HT1080 (cell line): Measurements from ENCODE around the gene ENTREP1. TPM values are rescaled to one million over a fixed set of nuclear protein-coding genes. Genes with fewer than 3 reads are reported as not detected.
A peak's percentile ranks its signal among the peaks of the same experiment; 100 is the strongest.

Experiments
- DNase-seq: peaks from one replicate; pipeline ENCODE4 v3.0.0-alpha.2; 2015; ENCODE audit warnings: low read depth
- total RNA-seq: library from RNA; depleted of rRNA; stranded (reverse); fragments of >200 nt; shearing (Covaris generic); gene quantifications from 2 replicates; pipeline ENCODE4 v1.2.3, GENCODE V29; 2014

ENTREP1 gene
- total RNA-seq, 1 experiment from 2014 or later: 0.51 TPM

DNA sequence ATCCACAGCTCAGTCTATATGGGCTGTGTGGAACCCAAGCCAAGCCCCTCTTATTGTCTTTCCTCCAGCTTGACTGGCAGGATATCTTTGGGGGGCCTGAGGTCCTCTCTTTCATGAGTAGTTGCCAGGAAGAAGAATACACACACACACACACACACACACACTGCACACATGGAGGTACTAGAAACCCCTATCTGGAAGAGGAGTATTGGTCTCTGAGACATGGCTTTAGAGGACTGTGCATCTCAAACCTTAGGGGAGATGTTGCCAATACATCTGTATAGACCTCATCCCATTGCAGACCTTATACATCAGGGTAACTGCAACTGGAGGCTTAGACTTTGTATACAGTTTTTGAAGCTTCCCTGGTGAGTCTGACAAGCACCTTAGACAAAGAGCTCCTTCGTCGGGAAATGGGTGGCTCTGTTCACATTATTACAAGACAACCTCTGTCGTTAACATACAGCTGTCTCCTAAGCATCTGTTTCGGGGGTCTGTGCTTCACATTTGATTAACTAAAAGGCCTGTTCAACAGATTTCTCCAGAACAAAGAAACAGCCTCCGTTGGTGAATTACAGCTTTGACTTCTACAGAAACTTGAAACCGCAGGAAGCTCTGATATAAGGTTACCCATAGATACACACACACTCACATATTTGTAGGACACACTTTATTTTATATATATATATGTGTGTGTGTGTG, 5.5 kb upstream of the ENTREP1 start:
- no peak for DNase-seq

- no peak for DNase-seq
Measured at GRCh38 chr9:69322256-69322655, 2.8 kb upstream of the ENTREP1 start.

DNA sequence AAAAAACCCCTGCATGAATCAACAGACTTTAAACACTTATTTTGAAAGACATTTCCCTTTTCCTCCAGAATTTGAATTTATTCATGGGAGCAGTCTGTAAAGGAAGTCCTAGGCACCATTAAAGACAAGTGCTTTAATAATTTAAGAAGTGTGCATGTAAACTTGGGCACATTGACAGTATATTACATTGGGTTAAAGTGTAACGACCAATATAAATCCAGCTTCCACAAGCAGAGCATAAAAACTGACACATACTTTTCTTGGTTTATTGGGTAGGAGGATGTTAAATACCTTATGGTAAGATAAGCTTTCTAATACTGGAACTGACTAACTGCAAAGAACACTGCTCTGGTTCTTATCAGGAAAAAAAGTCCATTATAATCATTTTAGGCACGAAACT, 1.2 kb upstream of the ENTREP1 start:
- no peak for DNase-seq

DNA sequence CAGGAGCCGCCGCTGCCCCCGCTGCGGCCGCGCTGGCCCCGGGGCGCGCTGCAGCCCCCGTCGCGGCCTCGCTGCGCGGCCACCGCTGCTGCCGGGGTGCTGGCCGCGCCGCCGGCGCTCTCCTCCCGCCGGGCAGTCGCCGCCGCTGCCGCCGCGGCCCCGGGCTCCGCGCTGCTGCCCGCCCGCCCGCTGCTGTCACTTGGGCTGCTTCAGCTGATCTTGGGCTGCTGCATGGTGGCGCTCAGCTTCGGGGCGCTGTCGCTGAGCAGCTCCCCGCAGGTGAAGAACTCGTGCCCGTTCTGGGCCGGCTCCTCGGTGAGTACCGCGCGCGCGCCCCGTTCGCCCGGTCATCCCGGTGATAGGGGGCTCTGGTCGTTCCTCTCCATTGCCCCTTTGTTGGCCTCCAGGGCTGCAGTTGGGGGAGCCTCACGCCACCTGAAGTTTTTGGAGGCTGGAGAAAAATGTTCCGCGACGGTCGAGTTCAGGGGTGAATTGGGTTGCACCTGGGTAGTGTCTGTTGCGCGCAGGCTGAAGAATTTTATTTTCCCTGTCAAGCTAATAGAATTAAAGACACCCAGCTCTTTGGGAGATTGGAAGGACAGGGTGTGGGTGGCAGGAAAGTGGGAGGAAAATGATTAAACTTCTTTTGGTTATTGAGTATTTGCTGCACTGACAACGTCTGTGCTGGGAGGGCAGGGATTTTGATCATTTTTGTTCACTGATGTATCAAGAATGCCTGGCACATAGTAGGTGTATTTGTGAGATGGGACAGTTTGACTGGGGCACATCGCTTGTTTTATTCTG, 596 bp downstream of the ENTREP1 start:
- no peak for DNase-seq

DNA sequence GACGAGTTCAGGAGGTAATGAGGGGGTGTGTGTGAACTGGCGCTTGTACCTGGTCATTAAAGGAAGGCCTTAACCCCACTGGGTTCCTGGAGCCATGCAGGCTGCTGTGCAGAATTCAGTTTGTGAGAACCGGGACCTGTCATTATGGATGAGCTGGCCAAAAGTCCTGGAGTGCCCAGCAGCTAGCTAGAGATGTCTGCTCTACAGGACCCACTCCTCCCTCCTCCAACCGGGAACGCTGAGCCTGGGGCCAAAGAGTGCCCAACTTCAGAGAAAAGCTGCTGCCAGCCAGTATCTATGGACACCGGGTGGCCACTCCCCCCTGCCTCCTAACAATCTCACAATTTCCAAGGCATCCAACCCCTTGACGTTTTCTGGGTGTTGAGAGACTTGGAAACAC, 1.2 kb downstream of the ENTREP1 start:
- no peak for DNase-seq

DNA sequence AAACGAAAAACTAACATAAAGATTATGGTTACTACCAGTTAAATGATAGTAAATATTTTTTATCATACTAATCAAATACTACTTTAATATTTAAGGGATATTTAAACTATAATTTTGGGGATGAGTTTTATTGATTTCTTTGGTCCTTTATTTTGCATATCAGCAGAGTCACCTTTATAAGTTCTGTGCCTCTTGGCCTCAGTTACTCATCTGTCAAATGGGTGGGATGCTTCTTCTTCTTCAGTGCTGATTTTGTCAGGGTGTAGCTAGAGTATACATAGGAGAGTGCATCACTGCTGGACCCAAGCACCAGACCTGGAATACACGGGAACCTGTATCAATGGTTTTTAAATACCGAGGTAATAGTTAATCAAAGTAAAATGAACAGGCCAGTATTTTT, 5.6 kb downstream of the ENTREP1 start:
- no peak for DNase-seq

- no peak for DNase-seq
Measured at GRCh38 chr9:69331444-69331843, 6.4 kb downstream of the ENTREP1 start.

GRCh38 chr9:69332067-69332685, 7.2 kb downstream of the ENTREP1 start:
- no peak for DNase-seq

DNA sequence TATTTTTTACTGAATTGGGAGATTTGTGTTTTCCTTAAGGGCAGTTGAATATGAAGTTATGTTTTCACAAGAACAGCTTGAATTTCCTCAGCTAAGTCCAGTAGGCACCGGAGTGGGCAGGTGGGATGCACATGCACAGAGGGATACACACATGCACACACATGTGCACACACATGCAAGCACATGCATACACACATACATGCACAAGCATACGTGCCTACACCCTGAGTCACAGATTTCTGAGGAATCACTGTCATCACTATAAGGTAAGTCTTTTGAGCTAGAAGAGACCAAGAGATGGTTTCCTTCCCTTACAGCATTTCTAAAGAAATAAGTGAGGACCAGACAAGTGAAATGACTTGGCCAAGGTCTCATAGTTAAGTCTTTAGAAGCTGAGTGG, 8.7 kb downstream of the ENTREP1 start:
- no peak for DNase-seq

- no peak for DNase-seq
Measured at GRCh38 chr9:69334317-69334716, 9.3 kb downstream of the ENTREP1 start.

GRCh38 chr9:69339620-69340019, 14.6 kb downstream of the ENTREP1 start:
- DNase-seq: peak; percentile 46

DNA sequence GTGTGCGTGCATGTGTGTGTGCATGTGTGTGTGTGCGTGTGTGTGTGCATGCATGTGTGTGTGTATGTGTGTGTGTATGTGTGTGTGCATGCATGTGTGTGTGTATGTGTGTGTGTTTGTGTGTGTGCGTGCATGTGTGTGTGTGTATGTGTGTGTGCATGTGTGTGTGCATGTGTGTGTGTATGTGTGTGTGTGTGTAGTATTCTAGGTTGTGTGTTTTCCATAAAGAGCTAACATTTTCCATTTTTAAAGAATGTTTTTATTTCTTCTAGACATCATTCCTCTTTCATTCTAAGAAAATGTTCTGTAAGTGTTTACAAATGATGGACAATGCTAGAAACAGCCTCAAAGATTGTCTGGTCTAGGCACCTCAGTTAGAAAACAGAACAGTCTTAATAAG, 15.6 kb downstream of the ENTREP1 start:
- no peak for DNase-seq

GRCh38 chr9:69342769-69343168, 17.8 kb downstream of the ENTREP1 start:
- DNase-seq: no peak

DNA sequence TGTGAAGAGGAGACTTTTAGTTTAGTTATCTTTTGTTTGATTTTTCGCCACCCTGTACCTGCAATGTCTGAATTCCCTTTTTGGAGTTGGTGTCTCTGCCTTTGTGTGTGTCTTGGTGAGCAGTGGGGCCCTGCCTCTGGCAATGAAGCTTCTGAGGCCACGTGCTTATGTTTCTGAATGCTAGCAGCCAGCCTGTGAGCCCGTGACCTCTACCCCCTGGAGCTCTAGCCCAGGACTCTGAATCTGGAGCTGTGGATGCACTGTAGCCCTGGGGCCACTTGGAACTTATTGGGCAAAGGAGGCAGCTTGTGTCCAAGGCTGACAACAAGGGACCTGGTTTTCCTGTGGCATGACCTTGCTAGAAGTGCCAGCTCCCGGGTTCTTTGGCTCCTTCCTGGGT, 19.4 kb downstream of the ENTREP1 start:
- DNase-seq: no peak

DNA sequence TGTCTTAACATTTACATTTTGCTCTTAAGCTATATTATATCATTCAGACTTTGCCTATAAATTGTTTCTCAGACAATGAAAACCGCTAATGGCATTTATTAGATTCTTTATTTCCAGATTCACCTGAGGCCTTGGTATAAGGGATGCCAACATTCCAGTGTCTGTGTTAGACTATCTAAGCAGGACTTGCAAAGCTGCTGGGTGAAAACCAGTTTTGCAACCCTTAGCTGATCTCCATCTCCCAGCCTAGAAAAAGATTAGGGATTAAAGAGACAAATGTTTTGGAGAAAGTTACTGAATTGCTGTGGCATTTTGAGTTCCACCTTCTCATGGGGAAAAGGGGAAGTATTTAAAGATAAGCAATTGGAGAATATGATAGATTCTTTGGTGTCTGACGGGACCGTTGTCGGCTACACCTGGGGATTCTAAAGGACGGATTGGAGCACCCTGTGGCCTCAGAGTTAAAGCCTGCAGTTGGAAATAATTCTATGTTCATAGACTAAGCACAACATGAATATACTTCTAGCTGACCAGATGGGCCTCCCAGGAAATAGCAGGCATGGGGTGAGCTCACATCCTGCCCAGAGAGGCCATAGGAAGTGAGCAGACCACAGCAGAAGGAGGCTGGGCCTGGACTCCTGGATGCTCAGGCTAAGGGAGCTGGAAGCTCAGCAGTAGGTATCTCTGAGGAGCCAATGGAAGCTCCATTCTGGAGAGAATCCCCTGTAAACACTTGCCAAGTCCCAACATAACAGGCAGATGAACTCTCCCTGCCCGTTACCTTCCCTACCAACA, 21.8 kb downstream of the ENTREP1 start:
- DNase-seq: peak; percentile 76

DNA sequence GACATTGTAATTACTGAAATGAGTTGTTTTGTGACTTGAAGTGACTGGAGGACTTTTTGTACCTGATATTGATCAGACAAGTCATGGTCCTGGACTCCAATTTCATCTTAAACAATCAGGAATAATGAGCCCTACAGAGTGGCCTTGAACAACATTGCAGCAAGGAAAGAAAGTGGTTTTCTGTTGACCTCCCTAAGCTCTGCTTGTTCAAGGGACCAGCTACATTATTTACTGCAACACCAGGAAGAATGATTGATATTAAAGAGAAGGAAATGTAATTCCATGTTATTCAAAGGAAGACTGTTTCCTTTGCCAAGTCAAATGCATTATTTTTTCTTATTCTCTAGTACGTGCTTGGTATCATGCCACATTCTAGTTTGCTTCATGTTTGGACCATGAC, 22.6 kb downstream of the ENTREP1 start:
- DNase-seq: no peak

DNA sequence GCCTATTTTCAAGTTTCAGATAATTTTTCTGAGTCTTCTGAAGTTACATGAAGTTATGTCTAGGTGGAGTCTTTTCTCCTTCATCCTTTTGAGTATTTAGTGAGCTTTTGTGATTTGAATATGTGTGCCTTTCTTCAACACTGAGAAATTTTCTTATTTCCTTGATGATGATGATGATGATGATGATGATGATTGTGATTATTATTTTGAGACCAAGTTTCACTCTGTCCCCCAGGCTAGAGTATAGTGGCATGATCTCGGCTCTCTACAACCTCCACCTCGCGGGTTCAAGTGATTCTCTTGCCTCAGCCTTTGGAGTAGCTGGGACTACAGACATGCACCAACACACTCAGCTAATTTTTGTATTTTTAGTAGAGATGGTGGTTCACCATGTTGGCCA, 26.2 kb downstream of the ENTREP1 start:
- DNase-seq: no peak

DNA sequence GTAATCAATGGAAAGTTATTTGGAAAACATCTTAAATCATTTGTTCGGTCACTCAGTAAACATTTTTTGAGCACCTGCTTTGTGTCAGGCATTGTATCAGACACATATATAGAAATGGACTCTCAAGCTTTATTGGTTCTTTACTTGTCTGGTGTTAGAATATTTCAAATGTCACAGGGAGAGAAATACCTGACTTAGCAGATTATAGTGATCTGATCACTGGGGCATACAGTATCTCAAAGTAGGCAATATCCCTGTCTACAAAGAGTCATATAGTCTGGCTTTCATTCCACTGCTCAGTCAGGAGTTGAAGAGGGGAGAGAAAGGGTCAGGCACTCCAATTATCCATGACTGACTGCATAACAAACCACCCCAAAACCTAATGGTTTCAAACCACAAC, 30.2 kb downstream of the ENTREP1 start:
- DNase-seq: no peak

DNA sequence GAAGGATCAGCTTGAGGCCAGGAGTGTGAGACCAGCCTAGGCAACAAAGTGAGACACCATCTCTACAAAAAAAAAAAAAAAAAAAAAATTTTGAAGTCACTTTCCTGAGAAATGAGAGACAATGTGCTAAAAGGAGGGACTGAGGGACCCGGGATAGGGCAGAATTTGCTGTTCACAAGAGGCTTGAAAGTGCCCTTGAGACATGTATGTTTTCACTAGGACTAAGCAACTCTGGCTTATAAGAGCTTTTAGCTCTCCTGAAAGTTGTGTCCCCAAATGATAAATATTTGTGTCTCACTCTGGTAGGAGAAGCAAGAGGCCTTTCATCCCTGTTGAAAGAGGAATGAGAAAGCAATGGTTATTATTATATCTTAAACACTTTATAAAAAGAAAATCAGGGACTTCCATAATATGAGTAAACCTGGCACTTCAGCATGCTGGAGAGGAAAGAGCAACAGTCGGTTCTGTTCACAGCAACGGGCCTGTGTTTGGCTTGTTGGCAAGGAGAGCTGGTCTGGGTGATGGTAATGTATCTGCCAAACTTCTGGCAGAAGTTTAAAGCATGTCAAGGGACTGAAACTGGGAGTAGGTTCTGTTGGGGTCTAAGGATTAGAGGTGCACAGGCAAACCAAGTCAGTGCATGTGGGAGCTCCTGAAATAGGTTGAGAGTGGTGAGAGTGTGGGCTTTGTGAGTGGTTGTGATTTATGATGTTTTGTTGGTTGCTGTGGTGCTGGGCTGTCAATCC, 32.2 kb downstream of the ENTREP1 start:
- DNase-seq: no peak

DNA sequence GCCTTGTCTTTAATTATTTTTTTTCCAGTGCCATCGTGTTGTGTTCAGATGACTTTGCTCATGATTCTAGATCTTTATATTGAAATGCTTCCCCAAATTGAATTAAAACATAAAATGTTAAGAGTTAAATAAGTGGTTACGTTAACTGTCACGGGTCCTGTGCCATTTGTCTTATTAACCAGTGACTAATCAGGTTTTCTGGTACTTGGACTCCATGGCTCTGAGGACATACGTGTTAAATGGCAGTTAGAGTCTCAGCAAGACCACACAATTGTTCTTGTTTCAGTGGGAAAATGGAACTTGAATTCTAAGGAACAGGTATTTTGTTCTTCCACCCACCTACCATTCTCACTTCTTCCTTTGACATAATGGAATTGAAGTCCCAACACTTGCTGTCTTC, 32.8 kb downstream of the ENTREP1 start:
- no peak for DNase-seq

DNA sequence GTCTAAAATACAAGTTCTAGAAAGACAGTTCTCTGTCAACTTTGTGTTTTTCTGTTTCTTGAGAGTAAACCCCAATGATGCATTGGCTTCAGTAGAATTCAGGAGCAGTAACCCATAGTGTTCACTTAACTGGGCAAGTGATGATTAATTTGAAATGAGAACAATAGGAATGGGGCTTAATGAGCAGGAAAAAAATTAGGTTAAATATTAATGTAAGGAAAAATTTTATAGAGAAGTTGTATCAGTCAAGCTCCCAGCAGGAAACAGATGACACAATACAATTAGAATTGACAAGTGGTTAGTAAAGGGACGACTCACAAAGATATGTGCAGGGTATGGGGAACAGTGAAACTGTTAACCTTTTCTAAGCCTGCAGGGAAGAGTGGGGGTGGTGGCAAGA, 38.2 kb downstream of the ENTREP1 start:
- DNase-seq: no peak
